Mesothelial cell of epicardium (in vitro differentiated cells): ENCODE data around the gene GPRASP3. TPM values are rescaled to one million over a fixed set of nuclear protein-coding genes. Genes with fewer than 3 reads are reported as not detected.

Experiments
- DNase-seq, 2 experiments: peaks; one replicate each; pipeline ENCODE4 v3.0.0; 2021; ENCODE audit warnings: low spot score in 2 of 2; ENCODE audit not compliant: unreplicated experiment in 2 of 2
- H3K27ac Mint-ChIP-seq: 2 replicates; pipeline ENCODE4 v1.8.0; 2021; ENCODE audit warnings: mixed read lengths
- H3K27me3 Mint-ChIP-seq: 2 replicates; pipeline ENCODE4 v1.8.0; 2021; ENCODE audit warnings: low read depth, mixed read lengths
- H3K36me3 Mint-ChIP-seq: 2 replicates; pipeline ENCODE4 v1.8.0; 2021; ENCODE audit warnings: mixed read lengths
- H3K4me1 Mint-ChIP-seq: 2 replicates; pipeline ENCODE4 v1.8.0; 2021; ENCODE audit warnings: mixed read lengths
- H3K4me3 Mint-ChIP-seq: 2 replicates; pipeline ENCODE4 v1.8.0; 2021; ENCODE audit warnings: mild to moderate bottlenecking, moderate library complexity, mixed read lengths
- H3K9me3 Mint-ChIP-seq: 2 replicates; pipeline ENCODE4 v1.8.0; 2021; ENCODE audit warnings: mixed read lengths
- CTCF ChIP-seq: fragments of 200-600 bp; sonication (generic); IDR thresholded peaks from one replicate; pipeline ENCODE4 v1.5.0; 2021; ENCODE audit warnings: antibody characterized with exemption; ENCODE audit not compliant: unreplicated experiment
- total RNA-seq: library from RNA; stranded (reverse); gene quantifications from 3 replicates; pipeline ENCODE4 v1.2.1, GENCODE V29; 2021

Gene GPRASP3
- total RNA-seq, 1 donor from 2014 or later, result 10.0 TPM

GRCh38 chrX:102728646-102729045 lies 8.1 kb downstream of the GPRASP3 start:
- H3K4me3 Mint-ChIP-seq, result no peak overlapping the region
- TF ChIP-seq CTCF, result no peak
- DNase-seq, result no peak
- H3K27ac Mint-ChIP-seq, result peak overlapping the region; percentile 69
- no peaks in the 10 kb centered on the region for H3K27me3 Mint-ChIP-seq
- H3K4me1 Mint-ChIP-seq, result peaks cover 8% of the 10 kb centered on the region
- peaks cover 5% of the 10 kb centered on the region for H3K36me3 Mint-ChIP-seq
- H3K9me3 Mint-ChIP-seq, result peaks cover 20% of the 10 kb centered on the region

GRCh38 chrX:102739657-102740056 lies 19.1 kb downstream of the GPRASP3 start:
- H3K27ac Mint-ChIP-seq, result peak overlapping the region; percentile 82

DNA sequence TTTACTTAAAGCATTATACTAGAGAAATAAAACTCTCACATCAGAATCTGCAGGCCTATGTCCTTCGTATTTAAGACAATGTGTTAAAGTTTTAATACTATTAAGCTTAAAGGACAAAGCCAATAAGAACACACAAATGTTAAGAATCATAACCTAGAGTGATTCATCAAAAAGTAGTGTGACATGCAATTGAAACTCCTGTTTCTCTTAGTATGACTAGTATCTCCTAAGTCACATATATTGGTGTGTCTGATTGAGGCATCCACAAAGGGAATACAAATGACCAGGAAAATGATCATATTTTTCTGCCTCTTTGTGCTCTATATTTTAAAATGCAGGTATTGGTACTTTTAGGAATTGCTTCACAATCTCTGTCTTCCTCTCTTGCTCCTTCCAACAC lies 23.8 kb downstream of the GPRASP3 start:
- H3K27ac Mint-ChIP-seq, result no peak overlapping the region
- H3K9me3 Mint-ChIP-seq, result peaks cover 36% of the 10 kb centered on the region
- TF ChIP-seq CTCF, result no peak

More at GRCh38 chrX:102739657-102740056, 19.1 kb downstream of the GPRASP3 start:
- peak in 1 of 2 experiments; percentile 41 for DNase-seq
- Mint-ChIP-seq H3K4me3 (no peak overlapping the region), H3K36me3 (no peaks in the 10 kb centered on the region), H3K27me3 (no peaks in the 10 kb centered on the region), H3K9me3 (peaks cover 31% of the 10 kb centered on the region), H3K4me1 (peaks cover 18% of the 10 kb centered on the region)
- no peak for TF ChIP-seq CTCF

GRCh38 chrX:102745513-102745856 lies 24.9 kb downstream of the GPRASP3 start:
- H3K4me1 Mint-ChIP-seq, result peaks cover 7% of the 10 kb centered on the region
- no peak overlapping the region for H3K4me3 Mint-ChIP-seq
- DNase-seq, result no peak
- peaks cover 30% of the 10 kb centered on the region for H3K9me3 Mint-ChIP-seq
- no peak overlapping the region for H3K27ac Mint-ChIP-seq
- H3K27me3 Mint-ChIP-seq, result no peaks in the 10 kb centered on the region
- H3K36me3 Mint-ChIP-seq, result peaks cover 4% of the 10 kb centered on the region
- no peak for TF ChIP-seq CTCF

More for the DNA sequence above, 23.8 kb downstream of the GPRASP3 start:
- DNase-seq, result no peak
- Mint-ChIP-seq H3K4me1 (peaks cover 18% of the 10 kb centered on the region), H3K4me3 (no peak overlapping the region), H3K36me3 (peaks cover 4% of the 10 kb centered on the region), H3K27me3 (no peaks in the 10 kb centered on the region)

DNA sequence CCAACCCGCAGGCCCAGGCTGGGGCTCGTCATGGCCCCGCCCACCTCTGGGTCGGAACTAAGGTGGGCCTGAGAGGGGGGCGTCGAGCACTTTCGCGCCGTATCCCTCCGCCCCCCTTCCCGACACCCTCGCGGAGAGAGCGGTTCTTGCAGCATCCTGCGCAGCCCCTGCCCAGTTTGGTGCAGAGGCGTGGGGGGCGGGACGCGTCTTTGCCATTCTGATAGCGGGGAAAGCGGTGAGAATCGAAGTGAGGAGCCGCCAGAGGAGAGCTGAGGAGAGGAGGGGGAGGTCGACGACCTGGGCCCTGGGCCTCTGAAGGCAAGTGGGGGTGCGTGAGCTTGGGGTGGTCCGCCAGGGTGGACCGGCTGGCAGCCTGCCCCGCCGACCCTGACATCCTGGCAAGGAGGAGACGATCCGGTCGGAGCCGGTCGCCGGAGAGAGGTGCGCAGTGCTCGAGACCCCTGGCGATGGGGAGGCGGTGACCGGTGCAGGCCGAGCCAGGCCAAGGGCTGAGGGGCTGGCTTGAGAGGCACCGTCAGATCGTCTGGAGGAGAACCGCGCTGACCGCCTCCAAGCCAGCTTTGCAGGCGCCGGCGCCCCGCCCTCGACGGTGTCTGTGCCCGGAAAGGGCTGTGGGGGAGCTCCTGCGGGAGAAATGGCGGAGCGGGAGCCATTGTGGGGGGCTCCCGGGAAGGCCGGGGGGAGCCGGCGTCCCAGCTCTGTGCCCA lies 25.5 kb downstream of the GPRASP3 start:
- H3K36me3 Mint-ChIP-seq, result peaks cover 4% of the 10 kb centered on the region
- H3K9me3 Mint-ChIP-seq, result peaks cover 25% of the 10 kb centered on the region
- no peak overlapping the region for H3K27ac Mint-ChIP-seq
- H3K4me3 Mint-ChIP-seq, result no peak overlapping the region
- DNase-seq, result no peak
- peaks cover 7% of the 10 kb centered on the region for H3K4me1 Mint-ChIP-seq
- no peak for TF ChIP-seq CTCF
- no peaks in the 10 kb centered on the region for H3K27me3 Mint-ChIP-seq
